Vagina (tissue), 2 donors: ENCODE results near the gene STX5.

Experiments
- POLR2A ChIP-seq, 2 donors: fragments of 450-650 bp; IDR thresholded peaks; one replicate each; pipeline ENCODE4 v1.6.1; 2017; ENCODE audit warnings: antibody characterized with exemption in 2 of 2, mild to moderate bottlenecking in 2 of 2, moderate library complexity in 2 of 2
- TF ChIP-seq, protein P1 (sequence below), 3 experiments: fragments of 450-650 bp in 2 of 3; fragments of 200-600 bp in 1 of 3; sonication (generic) in 1 of 3; IDR thresholded peaks; one replicate each; pipeline ENCODE4 v1.5.1; 2017 to 2019; ENCODE audit warnings: antibody characterized with exemption in 3 of 3, mild to moderate bottlenecking in 2 of 3, moderate library complexity in 2 of 3

DNA sequence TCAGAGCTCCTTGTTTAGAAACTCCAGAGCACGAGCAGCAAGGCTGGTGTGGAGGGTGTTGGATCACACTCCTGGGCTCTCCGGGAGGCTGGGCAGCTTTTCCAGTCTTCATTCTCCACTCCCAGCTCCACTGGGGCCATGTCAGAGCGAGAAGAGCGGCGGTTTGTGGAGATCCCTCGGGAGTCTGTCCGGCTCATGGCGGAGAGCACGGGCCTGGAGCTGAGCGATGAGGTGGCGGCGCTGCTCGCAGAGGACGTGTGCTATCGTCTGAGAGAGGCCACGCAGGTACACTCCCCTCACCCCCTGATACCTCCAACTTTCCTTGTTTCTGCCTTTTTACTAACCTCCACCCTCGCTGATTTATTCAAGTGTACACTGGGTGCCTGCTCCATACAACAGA, 56.2 kb downstream of the STX5 start:
- TF ChIP-seq, protein P1, sequence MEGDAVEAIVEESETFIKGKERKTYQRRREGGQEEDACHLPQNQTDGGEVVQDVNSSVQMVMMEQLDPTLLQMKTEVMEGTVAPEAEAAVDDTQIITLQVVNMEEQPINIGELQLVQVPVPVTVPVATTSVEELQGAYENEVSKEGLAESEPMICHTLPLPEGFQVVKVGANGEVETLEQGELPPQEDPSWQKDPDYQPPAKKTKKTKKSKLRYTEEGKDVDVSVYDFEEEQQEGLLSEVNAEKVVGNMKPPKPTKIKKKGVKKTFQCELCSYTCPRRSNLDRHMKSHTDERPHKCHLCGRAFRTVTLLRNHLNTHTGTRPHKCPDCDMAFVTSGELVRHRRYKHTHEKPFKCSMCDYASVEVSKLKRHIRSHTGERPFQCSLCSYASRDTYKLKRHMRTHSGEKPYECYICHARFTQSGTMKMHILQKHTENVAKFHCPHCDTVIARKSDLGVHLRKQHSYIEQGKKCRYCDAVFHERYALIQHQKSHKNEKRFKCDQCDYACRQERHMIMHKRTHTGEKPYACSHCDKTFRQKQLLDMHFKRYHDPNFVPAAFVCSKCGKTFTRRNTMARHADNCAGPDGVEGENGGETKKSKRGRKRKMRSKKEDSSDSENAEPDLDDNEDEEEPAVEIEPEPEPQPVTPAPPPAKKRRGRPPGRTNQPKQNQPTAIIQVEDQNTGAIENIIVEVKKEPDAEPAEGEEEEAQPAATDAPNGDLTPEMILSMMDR (IDR thresholded peaks at IDR 0.05), result no peak
- no peak for TF ChIP-seq POLR2A (IDR thresholded peaks at IDR 0.05)
